Transverse colon (tissue), 4 donors: ENCODE data around the gene SUMF1. TPM values are rescaled to one million over a fixed set of nuclear protein-coding genes. Genes with fewer than 3 reads are reported as not detected.

ENCODE experiments used
- DNase-seq: peaks from one replicate; pipeline ENCODE4 v3.0.0-alpha.2; 2019
- H3K27ac ChIP-seq, 4 donors: fragments of 200-600 bp; sonication (generic); 2 replicates each; pipeline ENCODE4 v1.5.1; 2016 to 2018; ENCODE audit warnings: inconsistent platforms in 4 of 4
- H3K27me3 ChIP-seq: fragments of 200-600 bp; sonication (generic); 2 replicates; pipeline ENCODE4 v1.5.1; 2017; ENCODE audit warnings: inconsistent platforms
- H3K36me3 ChIP-seq, 4 donors: fragments of 200-600 bp; sonication (generic); 2 replicates each; pipeline ENCODE4 v1.5.1; 2017 to 2019; ENCODE audit warnings: inconsistent platforms in 4 of 4
- H3K4me1 ChIP-seq, 4 donors: fragments of 200-600 bp; sonication (generic); 2 replicates each; pipeline ENCODE4 v1.5.1; 2017 to 2020; ENCODE audit warnings: inconsistent platforms in 4 of 4
- H3K4me3 ChIP-seq, 4 donors: fragments of 200-600 bp; sonication (generic); 1 replicate in 1 of 4; 2 replicates in 3 of 4; pipeline versions ENCODE4 v1.5.1 to v1.6.1; 2017 to 2019; ENCODE audit warnings: inconsistent platforms in 4 of 4
- H3K9me3 ChIP-seq, 2 donors: fragments of 200-600 bp; sonication (generic); 2 replicates each; pipeline ENCODE4 v1.5.1; 2017 to 2019; ENCODE audit warnings: inconsistent platforms in 2 of 2
- EP300 ChIP-seq: sonication (generic); formaldehyde crosslinking; IDR thresholded peaks from one replicate; pipeline ENCODE4 v1.6.1; 2017; ENCODE audit warnings: antibody characterized with exemption, low read depth
- POLR2A ChIP-seq: fragments of 450-650 bp; IDR thresholded peaks from one replicate; pipeline ENCODE4 v1.6.1; 2016; ENCODE audit warnings: antibody characterized with exemption, mild to moderate bottlenecking, moderate library complexity
- POLR2AphosphoS5 ChIP-seq, 3 donors: sonication (generic); formaldehyde crosslinking; IDR thresholded peaks; one replicate each; pipeline ENCODE4 v1.6.1; 2016; ENCODE audit warnings: antibody characterized with exemption in 3 of 3
- WGBS, 2 donors: methylation state at CpG; one replicate each; pipeline ENCODE4 v1.1.5; 2018; ENCODE audit warnings: low coverage in 1 of 2; 5-methylcytosine and 5-hydroxymethylcytosine counted together
- in situ Hi-C, 4 donors: fragments of 200-750 bp; cut with MboI; loops; one replicate each; pipeline versions ENCODE4 v1.15.0 to v1.15.1; 2017; ENCODE audit warnings: low sequenced_read_pairs in 3 of 4, low pct_ligation_motif_present in 1 of 4, low pct_unique_long_range_greater_than_20kb in 1 of 4
- intact Hi-C: fragments of 100-400 bp; cut with DNase I; formaldehyde crosslinking; loops from one replicate; pipeline ENCODE4 v1.15.1; 2023; ENCODE audit warnings: low total_unique reads
- total RNA-seq, 4 donors: library from RNA; depleted of rRNA; stranded (reverse); fragments of >200 nt; gene quantifications; one replicate each; pipeline ENCODE4 v1.1.0, GENCODE V29; 2016
- TF ChIP-seq, protein P1 (sequence below), 5 experiments: fragments of 200-600 bp in 3 of 5; fragments of 450-650 bp in 2 of 5; sonication (generic) in 3 of 5; IDR thresholded peaks; 1 replicate in 2 of 5; 2 replicates in 3 of 5; pipeline ENCODE4 v1.5.1; 2016 to 2017; ENCODE audit warnings: antibody characterized with exemption in 5 of 5, inconsistent platforms in 3 of 5, mild to moderate bottlenecking in 2 of 5, moderate library complexity in 1 of 5

The SUMF1 gene
- total RNA-seq, 4 donors from 2014 or later, result 25.1 to 70.5 (median 65.3) TPM

- Histone ChIP-seq H3K27ac (no peak overlapping the region), H3K4me3 (no peak overlapping the region), H3K36me3 (no peaks in the 10 kb centered on the region), H3K9me3 (no peaks in the 10 kb centered on the region), H3K27me3 (no peaks in the 10 kb centered on the region), H3K4me1 (peaks cover 0 to 7% (median 0%) of the 10 kb centered on the region in 4 donors)
- intact Hi-C loops, result no loop called here
- WGBS, 2 donors, result 81 to 85% methylated on average over 3 of the region's 3 CpGs
- in situ Hi-C loops, result no loop called here
- DNase-seq, result no peak
- TF ChIP-seq POLR2AphosphoS5 (IDR thresholded peaks at IDR 0.05), result no peak
- TF ChIP-seq, protein P1, sequence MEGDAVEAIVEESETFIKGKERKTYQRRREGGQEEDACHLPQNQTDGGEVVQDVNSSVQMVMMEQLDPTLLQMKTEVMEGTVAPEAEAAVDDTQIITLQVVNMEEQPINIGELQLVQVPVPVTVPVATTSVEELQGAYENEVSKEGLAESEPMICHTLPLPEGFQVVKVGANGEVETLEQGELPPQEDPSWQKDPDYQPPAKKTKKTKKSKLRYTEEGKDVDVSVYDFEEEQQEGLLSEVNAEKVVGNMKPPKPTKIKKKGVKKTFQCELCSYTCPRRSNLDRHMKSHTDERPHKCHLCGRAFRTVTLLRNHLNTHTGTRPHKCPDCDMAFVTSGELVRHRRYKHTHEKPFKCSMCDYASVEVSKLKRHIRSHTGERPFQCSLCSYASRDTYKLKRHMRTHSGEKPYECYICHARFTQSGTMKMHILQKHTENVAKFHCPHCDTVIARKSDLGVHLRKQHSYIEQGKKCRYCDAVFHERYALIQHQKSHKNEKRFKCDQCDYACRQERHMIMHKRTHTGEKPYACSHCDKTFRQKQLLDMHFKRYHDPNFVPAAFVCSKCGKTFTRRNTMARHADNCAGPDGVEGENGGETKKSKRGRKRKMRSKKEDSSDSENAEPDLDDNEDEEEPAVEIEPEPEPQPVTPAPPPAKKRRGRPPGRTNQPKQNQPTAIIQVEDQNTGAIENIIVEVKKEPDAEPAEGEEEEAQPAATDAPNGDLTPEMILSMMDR (IDR thresholded peaks at IDR 0.05), result no peak
- no peak for TF ChIP-seq EP300
Observed at GRCh38 chr3:4426261-4426781, 40.7 kb downstream of the SUMF1 start.

GRCh38 chr3:4425707-4426106 is 41.4 kb downstream of the SUMF1 start:
- no peaks in the 10 kb centered on the region for H3K9me3 ChIP-seq
- no peaks in the 10 kb centered on the region for H3K27me3 ChIP-seq
- TF ChIP-seq POLR2AphosphoS5 (IDR thresholded peaks at IDR 0.05), result no peak
- TF ChIP-seq POLR2A, result no peak
- TF ChIP-seq, protein P1 (IDR thresholded peaks at IDR 0.05), result no peak
- TF ChIP-seq EP300, result no peak
- intact Hi-C loops, result no loop called here
- no peak overlapping the region for H3K27ac ChIP-seq
- no peak for DNase-seq
- no peaks in the 10 kb centered on the region for H3K36me3 ChIP-seq
- no peak overlapping the region for H3K4me3 ChIP-seq
- H3K4me1 ChIP-seq, result peaks cover 0 to 7% (median 0%) of the 10 kb centered on the region in 4 donors
- in situ Hi-C loops, result no loop called here
- WGBS, 2 donors, result 80 to 83% methylated on average over 2 to 4 of the region's 4 CpGs

- Histone ChIP-seq H3K4me3 (no peak overlapping the region), H3K4me1 (peaks cover 0 to 7% (median 0%) of the 10 kb centered on the region in 4 donors), H3K27me3 (no peaks in the 10 kb centered on the region), H3K36me3 (no peaks in the 10 kb centered on the region), H3K9me3 (no peaks in the 10 kb centered on the region), H3K27ac (no peak overlapping the region)
- intact Hi-C loops, result no loop called here
- no peak for TF ChIP-seq EP300
- no peak for TF ChIP-seq POLR2A
- TF ChIP-seq, protein P1 (IDR thresholded peaks at IDR 0.05), result no peak
- TF ChIP-seq POLR2AphosphoS5 (IDR thresholded peaks at IDR 0.05), result no peak
- in situ Hi-C loops, result no loop called here
- DNase-seq, result no peak
Observed at GRCh38 chr3:4425055-4425454, 42.0 kb downstream of the SUMF1 start.

DNA sequence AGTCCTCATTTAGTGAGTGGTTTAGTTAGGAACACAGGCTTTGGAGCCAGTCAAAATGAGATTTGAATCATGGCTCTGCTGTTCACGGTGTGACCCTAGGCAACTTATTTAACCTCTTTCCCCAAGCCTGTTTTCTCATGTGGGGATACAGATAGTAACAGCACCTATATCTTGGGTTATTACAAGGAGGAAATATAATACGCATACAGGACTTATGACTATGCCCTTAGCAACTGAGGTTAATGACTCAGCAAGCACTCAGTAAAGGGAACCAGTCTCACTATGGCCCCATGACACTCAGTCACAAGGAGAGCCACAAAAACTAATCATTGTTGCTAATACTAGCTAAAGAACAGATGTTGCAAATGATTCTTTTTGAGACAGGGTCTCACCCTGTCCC is 45.9 kb downstream of the SUMF1 start:
- Histone ChIP-seq H3K27ac (no peak overlapping the region), H3K4me3 (no peak overlapping the region), H3K36me3 (peaks cover 0 to 8% (median 0%) of the 10 kb centered on the region in 4 donors), H3K4me1 (no peaks in the 10 kb centered on the region), H3K9me3 (no peaks in the 10 kb centered on the region), H3K27me3 (no peaks in the 10 kb centered on the region)
- in situ Hi-C loops (no loop called here), intact Hi-C loops (no loop called here)
- 65 to 80% methylated on average over 2 of the region's 2 CpGs for WGBS, 2 donors
- TF ChIP-seq POLR2A, result no peak
- TF ChIP-seq, protein P1 (IDR thresholded peaks at IDR 0.05), result no peak
- no peak for TF ChIP-seq POLR2AphosphoS5 (IDR thresholded peaks at IDR 0.05)
- no peak for TF ChIP-seq EP300
- DNase-seq, result no peak
